ENCODE data around the gene CD2BP2. TPM values are rescaled to one million over a fixed set of nuclear protein-coding genes. Genes with fewer than 3 reads are reported as not detected.

The CD2BP2 gene
- total RNA-seq, 1 donor from 2014 or later = 58.8 TPM

GRCh38 chr16:30378236-30379157 lies 23.4 kb upstream of the CD2BP2 start:
- no peak for FAIRE-seq

GRCh38 chr16:30377812-30378235 lies 22.7 kb upstream of the CD2BP2 start:
- Histone ChIP-seq H3K27me3 (ENCODE audit: insufficient read depth, low read length) (no peaks in the 10 kb centered on the region), H3K4me1 (ENCODE audit: insufficient read depth, low read length) (peaks cover 15% of the 10 kb centered on the region), H3K4me3 (ENCODE audit: insufficient read depth, low read depth, low read length) (peak overlapping the region; percentile 47), H3K4me2 (ENCODE audit: low read length) (peak overlapping the region; percentile 100), H3K27ac (ENCODE audit: low read depth, low read length) (peak overlapping the region; percentile 92), H3K9ac (ENCODE audit: low read length) (peak overlapping the region; percentile 87), H3K9me3 (ENCODE audit: insufficient read depth, low read depth, low read length) (no peaks in the 10 kb centered on the region), H4K20me1 (ENCODE audit: insufficient read depth, low read length) (peaks cover 8% of the 10 kb centered on the region), H3K79me2 (ENCODE audit: insufficient read depth, low read length) (peaks cover 6% of the 10 kb centered on the region), H2AFZ (ENCODE audit: low read depth, low read length) (peak overlapping the region; percentile 86), H3K36me3 (ENCODE audit: insufficient read depth, low read length) (no peaks in the 10 kb centered on the region)
- FAIRE-seq (no peak), DNase-seq (ENCODE audit: low read depth) (peak; percentile 78)
- TF ChIP-seq EZH2 (IDR thresholded peaks at IDR 0.05; ENCODE audit: insufficient read depth, low read length) = no peak
- no peak for TF ChIP-seq CTCF (IDR thresholded peaks at IDR 0.05; ENCODE audit: insufficient read depth, low read depth, low read length)
- H3K9me3 Mint-ChIP-seq (ENCODE audit: unreplicated experiment) = no peaks in the 10 kb centered on the region
- peaks cover 2% of the 10 kb centered on the region for H3K36me3 Mint-ChIP-seq (ENCODE audit: low read depth, unreplicated experiment)
- H3K4me3 Mint-ChIP-seq (ENCODE audit: unreplicated experiment) = peak overlapping the region; percentile 93
- H3K27ac Mint-ChIP-seq (ENCODE audit: unreplicated experiment) = peak overlapping the region; percentile 94
- peaks cover 6% of the 10 kb centered on the region for H3K4me1 Mint-ChIP-seq (ENCODE audit: low read depth, unreplicated experiment)
- no peaks in the 10 kb centered on the region for H3K27me3 Mint-ChIP-seq (ENCODE audit: low read depth, unreplicated experiment)

More at GRCh38 chr16:30378236-30379157, 23.4 kb upstream of the CD2BP2 start:
- Mint-ChIP-seq H3K4me3 (ENCODE audit: unreplicated experiment) (peak overlapping the region; percentile 93), H3K9me3 (ENCODE audit: unreplicated experiment) (no peaks in the 10 kb centered on the region), H3K4me1 (ENCODE audit: low read depth, unreplicated experiment) (peaks cover 6% of the 10 kb centered on the region), H3K36me3 (ENCODE audit: low read depth, unreplicated experiment) (peaks cover 2% of the 10 kb centered on the region), H3K27me3 (ENCODE audit: low read depth, unreplicated experiment) (no peaks in the 10 kb centered on the region), H3K27ac (ENCODE audit: unreplicated experiment) (peak overlapping the region; percentile 94)
- no peak for TF ChIP-seq EZH2 (IDR thresholded peaks at IDR 0.05; ENCODE audit: insufficient read depth, low read length)
- TF ChIP-seq CTCF (IDR thresholded peaks at IDR 0.05; ENCODE audit: insufficient read depth, low read depth, low read length) = no peak
- H3K9me3 ChIP-seq (ENCODE audit: insufficient read depth, low read depth, low read length) = no peaks in the 10 kb centered on the region
- peak; percentile 90 for DNase-seq (ENCODE audit: low read depth)
- peaks cover 6% of the 10 kb centered on the region for H3K79me2 ChIP-seq (ENCODE audit: insufficient read depth, low read length)
- peak overlapping the region; percentile 88 for H3K9ac ChIP-seq (ENCODE audit: low read length)
- H3K36me3 ChIP-seq (ENCODE audit: insufficient read depth, low read length) = no peaks in the 10 kb centered on the region
- H3K4me2 ChIP-seq (ENCODE audit: low read length) = peak overlapping the region; percentile 100
- peak overlapping the region; percentile 92 for H3K27ac ChIP-seq (ENCODE audit: low read depth, low read length)
- H3K4me1 ChIP-seq (ENCODE audit: insufficient read depth, low read length) = peaks cover 15% of the 10 kb centered on the region
- H3K27me3 ChIP-seq (ENCODE audit: insufficient read depth, low read length) = no peaks in the 10 kb centered on the region
- H4K20me1 ChIP-seq (ENCODE audit: insufficient read depth, low read length) = peaks cover 8% of the 10 kb centered on the region
- H2AFZ ChIP-seq (ENCODE audit: low read depth, low read length) = peak overlapping the region; percentile 96
- peak overlapping the region; percentile 83 for H3K4me3 ChIP-seq (ENCODE audit: insufficient read depth, low read depth, low read length)
